ENCODE results near the gene CSNK2A1. TPM values are rescaled to one million over a fixed set of nuclear protein-coding genes. Genes with fewer than 3 reads are reported as not detected.

CSNK2A1 gene
- polyA plus RNA-seq, 3 donors, result 31.7 to 55.5 (median 35.2) TPM

- Mint-ChIP-seq H3K27ac (peak overlapping the region in 2 of 7 donors; percentile 21 to 65), H3K4me1 (peaks cover 7% of the 10 kb centered on the region), H3K4me3 (no peak overlapping the region), H3K36me3 (peaks cover 72 to 89% of the 10 kb centered on the region in 2 donors), H3K9me3 (no peaks in the 10 kb centered on the region), H3K27me3 (ENCODE audit: low read depth in 3 of 3) (peaks cover 0 to 2% (median 2%) of the 10 kb centered on the region in 3 donors)
- DNase-seq, result no peak
- Histone ChIP-seq H3K4me1 (ENCODE audit: control insufficient read depth in 1 of 2, insufficient read depth in 2 of 2, low read length in 2 of 2) (no peaks in the 10 kb centered on the region), H3K79me2 (ENCODE audit: insufficient read depth, low read length) (no peaks in the 10 kb centered on the region), H3K27ac (ENCODE audit: low read depth in 1 of 2, low read length in 2 of 2) (no peak overlapping the region), H2AFZ (ENCODE audit: insufficient read depth, low read depth, low read length, poor library complexity, severe bottlenecking) (no peak overlapping the region), H3K27me3 (ENCODE audit: control insufficient read depth in 2 of 2, insufficient read depth in 2 of 2, low read length in 2 of 2) (no peaks in the 10 kb centered on the region), H3K4me3 (replicated peaks in 1 of 3; ENCODE audit: low read depth in 2 of 3, low read length in 3 of 3) (no peak overlapping the region), H3K9me3 (replicated peaks in 1 of 2; ENCODE audit: control insufficient read depth in 1 of 2, insufficient read depth in 1 of 2, low read length in 2 of 2) (no peaks in the 10 kb centered on the region), H4K20me1 (ENCODE audit: insufficient read depth, low read length) (peaks cover 6% of the 10 kb centered on the region), H3K36me3 (replicated peaks in 1 of 2; ENCODE audit: control insufficient read depth in 1 of 2, insufficient read depth in 2 of 2, low read length in 2 of 2) (peaks cover 61 to 85% of the 10 kb centered on the region in 2 donors), H3K4me2 (replicated peaks; ENCODE audit: extremely low read depth, low read length, poor library complexity, severe bottlenecking) (no peak overlapping the region), H3K9ac (ENCODE audit: insufficient read depth, low read length, poor library complexity, severe bottlenecking) (no peak overlapping the region)
- intact Hi-C loops (cut with micrococcal nuclease), result loop anchor here in 1 of 2 donors (10.0 kb wide), 1 partner anchor 53 kb away; no protein-coding TSS in a partner anchor
- WGBS (ENCODE audit: insufficient coverage), result 96% methylated on average over 11 of the region's 13 CpGs
- TF ChIP-seq CTCF (IDR thresholded peaks at IDR 0.05), result no peak
Measured at GRCh38 chr20:432208-432607, 111.4 kb downstream of the CSNK2A1 start.

- Mint-ChIP-seq H3K36me3 (peaks cover 69 to 89% of the 10 kb centered on the region in 2 donors), H3K9me3 (no peaks in the 10 kb centered on the region), H3K27me3 (ENCODE audit: low read depth in 3 of 3) (peaks cover 0 to 2% (median 2%) of the 10 kb centered on the region in 3 donors), H3K27ac (peak overlapping the region; percentile 1 to 80 (median 38)), H3K4me1 (peaks cover 7% of the 10 kb centered on the region), H3K4me3 (no peak overlapping the region)
- Histone ChIP-seq H3K79me2 (ENCODE audit: insufficient read depth, low read length) (no peaks in the 10 kb centered on the region), H3K4me1 (ENCODE audit: control insufficient read depth in 1 of 2, insufficient read depth in 2 of 2, low read length in 2 of 2) (no peaks in the 10 kb centered on the region), H3K4me2 (replicated peaks; ENCODE audit: extremely low read depth, low read length, poor library complexity, severe bottlenecking) (no peak overlapping the region), H3K9ac (ENCODE audit: insufficient read depth, low read length, poor library complexity, severe bottlenecking) (no peak overlapping the region), H2AFZ (ENCODE audit: insufficient read depth, low read depth, low read length, poor library complexity, severe bottlenecking) (no peak overlapping the region), H3K27ac (ENCODE audit: low read depth in 1 of 2, low read length in 2 of 2) (no peak overlapping the region), H3K9me3 (replicated peaks in 1 of 2; ENCODE audit: control insufficient read depth in 1 of 2, insufficient read depth in 1 of 2, low read length in 2 of 2) (no peaks in the 10 kb centered on the region), H3K36me3 (replicated peaks in 1 of 2; ENCODE audit: control insufficient read depth in 1 of 2, insufficient read depth in 2 of 2, low read length in 2 of 2) (peaks cover 58 to 85% of the 10 kb centered on the region in 2 donors), H3K4me3 (replicated peaks in 1 of 3; ENCODE audit: low read depth in 2 of 3, low read length in 3 of 3) (no peak overlapping the region), H3K27me3 (ENCODE audit: control insufficient read depth in 2 of 2, insufficient read depth in 2 of 2, low read length in 2 of 2) (no peaks in the 10 kb centered on the region), H4K20me1 (ENCODE audit: insufficient read depth, low read length) (peaks cover 8% of the 10 kb centered on the region)
- 84% methylated on average over 10 of the region's 17 CpGs for WGBS (ENCODE audit: insufficient coverage)
- intact Hi-C loops (cut with micrococcal nuclease), result loop anchor here in 1 of 2 donors (10.0 kb wide), 1 partner anchor 54 kb away; no protein-coding TSS in a partner anchor
- peak; percentile 44 to 62 (median 54) for DNase-seq
- TF ChIP-seq CTCF (IDR thresholded peaks at IDR 0.05), result peak; percentile 25
Measured at GRCh38 chr20:431012-431904, 112.3 kb downstream of the CSNK2A1 start.
